ENCODE results near the gene ULK2.
"Not testable (repeated sequence)": the region's sequence is repeated elsewhere in the genome, so short reads cannot be mapped to it uniquely, and the experiment has no call there.

ULK2 gene

DNA sequence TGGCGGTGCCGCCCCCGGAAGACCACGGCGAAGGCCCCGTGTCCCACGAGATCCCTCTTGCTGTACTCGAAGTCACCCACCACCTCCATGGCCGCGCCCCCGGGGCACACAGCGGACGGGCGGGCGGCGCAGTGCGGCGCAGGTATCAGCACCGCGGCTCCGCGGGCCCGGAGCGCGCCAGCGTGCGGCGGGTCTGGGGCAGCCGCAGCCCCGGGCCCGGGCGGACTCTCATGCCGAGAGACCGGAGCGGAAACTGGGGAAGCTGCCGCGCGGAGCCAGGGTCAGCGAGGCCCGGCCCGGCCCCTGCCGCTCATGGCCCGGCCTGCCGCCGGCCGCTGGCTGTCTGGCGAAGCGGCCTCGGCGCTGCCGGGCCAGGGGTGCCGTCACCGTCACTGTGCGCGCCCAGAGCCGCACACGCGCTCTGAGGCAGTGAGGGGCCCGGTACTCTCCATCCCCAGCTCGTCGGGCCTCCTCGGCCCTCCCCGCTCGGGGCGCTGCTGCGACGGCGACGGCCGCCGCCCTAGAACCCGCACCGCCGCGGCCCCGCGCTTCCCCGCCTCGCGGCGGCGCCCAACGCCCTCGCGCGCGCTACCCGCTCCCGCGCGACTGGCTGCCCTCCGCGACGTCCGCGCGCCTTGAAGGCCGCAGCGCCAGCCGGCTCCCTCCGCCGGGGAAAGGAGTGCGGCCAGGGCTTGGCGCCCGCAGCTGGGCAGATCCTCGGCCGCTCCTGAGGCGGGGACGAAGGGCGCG, at the start of gene ULK2:
ULK2 (minus strand) TSS at position 608 of the 750 bp plus-strand sequence; CDS start at position 89, 519 bp downstream.
- peak; percentile 58 for DNase-seq

DNA sequence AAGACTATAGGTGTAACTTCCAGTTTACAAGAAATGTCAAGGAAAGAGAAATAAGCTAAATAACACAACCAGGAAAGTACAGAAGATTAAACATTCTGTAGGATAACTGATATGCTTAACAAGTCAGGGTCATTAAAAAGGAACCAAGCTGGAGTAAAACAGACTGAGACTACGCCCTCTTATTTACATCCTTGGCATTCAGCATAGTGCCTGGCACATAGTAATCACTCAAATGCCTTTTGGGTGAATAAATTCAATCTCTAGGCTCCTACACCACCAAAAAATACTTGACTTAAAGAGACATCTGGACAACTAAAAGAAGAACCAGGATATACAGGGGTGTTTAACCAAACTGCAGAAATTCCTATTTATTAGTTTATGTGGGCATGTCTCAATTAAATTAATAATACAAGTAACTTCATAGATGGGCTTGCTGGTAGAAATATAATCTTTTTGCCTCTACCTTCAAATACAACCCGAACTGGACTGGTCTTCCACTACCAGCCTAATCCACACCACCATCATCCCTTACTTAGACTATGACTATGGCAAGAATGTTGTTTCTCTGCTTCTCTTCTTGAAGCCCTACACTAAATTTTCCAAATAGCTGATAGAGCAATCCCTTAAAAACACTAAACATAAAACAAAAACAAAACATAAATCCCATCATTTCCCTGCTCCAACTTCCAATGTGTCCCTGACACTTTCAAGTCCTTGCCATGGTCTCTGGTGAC, 47.7 kb upstream of the ULK2 start:
- DNase-seq, result no peak

DNA sequence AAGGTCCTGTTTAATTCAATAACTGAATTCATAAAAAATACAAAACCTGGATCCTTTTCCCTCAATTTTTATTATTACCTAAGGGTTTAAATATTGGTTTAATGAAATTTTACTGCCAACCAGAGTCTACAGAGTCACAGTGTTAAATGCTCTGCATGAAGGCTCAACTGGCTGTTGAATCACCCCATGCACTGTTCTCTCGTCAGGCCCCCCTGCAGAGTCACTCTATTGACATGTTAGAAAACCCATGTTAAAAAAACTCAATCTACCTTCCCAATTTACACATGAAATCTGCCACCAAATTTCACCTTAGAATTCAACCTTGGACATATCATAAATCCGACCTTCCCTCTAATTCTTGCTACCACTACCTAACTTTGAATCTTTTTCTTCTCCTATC, 43.3 kb upstream of the ULK2 start:
- no peak for DNase-seq

DNA sequence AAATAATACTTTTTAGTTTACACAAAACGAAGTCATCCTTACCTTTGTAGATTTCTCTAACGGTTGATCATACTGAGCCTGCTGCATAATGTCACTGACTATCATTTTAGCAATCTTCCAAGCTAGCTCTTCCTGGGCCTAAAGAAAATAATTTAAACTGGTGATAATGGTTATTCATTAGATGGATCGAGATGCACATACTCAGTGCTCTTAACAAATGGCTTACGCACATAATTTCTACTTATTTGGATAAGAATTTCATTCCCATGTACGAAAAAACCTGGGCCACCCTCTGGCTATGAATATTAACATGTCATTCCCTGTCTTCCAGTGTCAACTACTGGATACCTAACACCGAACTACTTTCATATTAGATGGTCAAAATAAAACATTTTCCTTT, 41.4 kb upstream of the ULK2 start:
- no peak for DNase-seq

DNA sequence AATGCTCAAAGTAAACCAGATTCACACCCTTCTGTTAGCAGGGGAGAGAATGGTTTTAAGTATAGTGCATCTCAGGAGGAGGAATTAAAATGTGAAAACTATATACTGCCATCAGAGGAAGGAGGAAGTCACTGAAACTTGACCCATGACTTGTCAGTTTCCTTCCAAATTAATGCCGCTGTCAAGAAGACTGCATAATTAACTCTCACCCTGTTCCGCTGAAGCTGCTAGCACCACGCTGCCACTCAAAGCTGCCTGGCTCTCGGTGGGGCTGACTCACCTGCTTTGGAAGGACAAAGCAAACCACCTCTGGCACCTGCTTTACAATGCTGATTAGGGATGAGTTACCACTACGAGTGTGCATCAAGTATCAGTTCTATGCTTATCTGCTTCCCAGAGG, 37.8 kb upstream of the ULK2 start:
- peak; percentile 6 for DNase-seq

DNA sequence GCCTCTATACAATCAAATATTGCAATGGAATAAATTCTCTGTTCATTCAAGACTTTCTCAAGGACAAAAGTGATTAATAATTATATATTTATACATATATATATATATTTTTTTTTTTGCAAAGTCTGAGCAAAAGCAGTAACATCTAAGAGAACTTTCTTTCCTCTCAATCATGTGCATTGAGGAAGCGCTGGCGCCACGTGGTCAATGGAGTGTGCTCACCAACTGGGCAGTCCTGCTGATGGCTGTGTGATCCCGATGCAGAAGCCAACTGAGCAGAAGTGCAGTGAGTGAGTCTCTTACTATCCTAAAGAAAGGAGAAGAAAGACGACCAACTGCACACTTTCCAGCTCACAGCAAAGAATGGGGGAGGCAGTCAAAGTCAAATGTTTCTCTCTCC, 37.2 kb upstream of the ULK2 start:
- no peak for DNase-seq

DNA sequence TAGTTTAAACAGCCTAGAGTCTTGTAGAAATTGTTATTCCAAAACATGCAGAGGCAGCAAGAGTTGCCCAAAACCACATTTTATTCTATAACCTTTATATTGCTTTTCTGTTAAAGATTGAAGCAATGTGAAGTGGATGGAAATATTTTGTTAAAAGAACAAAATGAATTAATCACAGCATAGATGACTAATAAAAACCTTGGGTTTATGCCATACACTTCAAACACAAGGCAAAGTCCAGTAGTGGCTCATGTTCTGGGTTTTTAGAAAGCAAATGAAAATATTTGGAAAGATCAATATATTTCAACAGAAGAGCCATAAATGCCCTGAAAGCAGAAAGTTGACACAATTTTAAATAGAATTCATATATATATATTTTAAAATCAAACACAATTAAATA, 36.7 kb upstream of the ULK2 start:
- DNase-seq, result no peak

DNA sequence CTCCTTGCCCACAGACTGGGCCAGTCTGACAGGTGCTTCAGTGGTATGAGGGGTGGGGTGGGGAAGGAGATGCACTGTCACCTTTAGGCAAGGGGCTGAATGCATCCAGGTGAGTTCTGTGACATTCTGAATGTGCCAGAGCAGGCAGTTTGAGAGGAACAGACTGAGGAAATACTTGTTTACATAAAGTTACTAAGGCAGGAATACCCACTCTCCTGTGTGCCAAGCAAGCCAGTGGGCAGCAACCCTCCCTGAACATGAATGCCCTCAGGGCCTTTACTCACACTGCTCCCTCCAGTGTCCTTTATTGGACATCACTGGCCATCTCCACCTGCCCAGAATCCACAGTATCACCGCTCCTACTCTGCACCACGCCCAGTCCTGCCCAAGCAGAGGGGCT, 33.1 kb upstream of the ULK2 start:
- no peak for DNase-seq

DNA sequence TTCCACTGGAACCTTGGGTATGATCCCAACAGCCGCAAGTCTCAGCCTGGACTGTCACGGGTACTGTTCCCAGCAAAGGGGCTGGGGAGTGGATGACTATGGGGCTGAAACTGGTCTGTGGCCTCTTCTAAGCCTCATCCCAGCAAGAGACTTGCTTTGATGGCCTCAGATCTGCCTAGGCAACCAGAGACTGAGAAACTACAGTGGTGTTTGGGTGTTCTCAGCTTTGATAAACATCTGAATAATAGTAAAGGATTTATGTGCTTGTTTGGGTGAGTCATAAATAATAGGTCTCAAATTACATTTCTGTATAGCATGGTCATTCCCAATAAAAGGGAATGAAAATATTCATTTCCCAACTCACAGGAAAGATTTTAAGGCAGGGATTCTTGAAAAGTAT, 30.2 kb upstream of the ULK2 start:
- no peak for DNase-seq

DNA sequence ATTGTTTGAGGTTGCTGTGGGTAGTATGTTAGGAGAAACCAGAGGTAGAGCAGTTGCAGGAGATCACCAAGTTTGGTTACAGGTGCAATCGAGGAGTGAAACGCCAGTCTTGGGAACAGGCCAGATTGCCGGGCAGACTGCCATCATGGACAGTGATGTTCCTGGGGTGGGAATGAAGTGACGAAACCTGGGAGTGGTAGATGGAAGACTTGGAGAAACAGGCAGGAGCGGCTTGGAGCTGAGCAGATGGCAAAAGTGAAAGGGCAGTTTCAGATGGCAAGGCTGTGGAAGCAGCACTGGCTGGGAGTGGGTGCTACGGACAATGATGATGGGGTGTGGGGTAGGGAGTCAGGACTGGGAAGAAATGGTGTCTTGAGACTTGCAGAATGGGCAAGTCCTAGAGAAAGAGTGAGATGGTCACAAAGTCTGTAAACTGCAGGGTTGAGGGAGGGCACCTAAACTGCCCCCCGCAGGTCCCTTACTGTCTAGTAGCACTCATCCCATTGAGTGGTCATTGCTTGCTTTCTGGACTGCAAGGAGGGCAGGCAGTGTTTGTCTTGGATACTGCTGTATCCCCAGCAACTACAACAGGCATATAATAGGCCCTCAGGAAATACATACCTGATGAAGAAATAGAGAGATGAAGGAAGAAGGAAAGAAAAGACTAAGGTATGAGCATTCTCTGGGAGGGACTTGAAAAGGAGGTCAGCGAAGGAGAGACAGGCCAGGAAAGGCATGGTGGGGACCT, 29.5 kb upstream of the ULK2 start:
- DNase-seq, result peak; percentile 74

DNA sequence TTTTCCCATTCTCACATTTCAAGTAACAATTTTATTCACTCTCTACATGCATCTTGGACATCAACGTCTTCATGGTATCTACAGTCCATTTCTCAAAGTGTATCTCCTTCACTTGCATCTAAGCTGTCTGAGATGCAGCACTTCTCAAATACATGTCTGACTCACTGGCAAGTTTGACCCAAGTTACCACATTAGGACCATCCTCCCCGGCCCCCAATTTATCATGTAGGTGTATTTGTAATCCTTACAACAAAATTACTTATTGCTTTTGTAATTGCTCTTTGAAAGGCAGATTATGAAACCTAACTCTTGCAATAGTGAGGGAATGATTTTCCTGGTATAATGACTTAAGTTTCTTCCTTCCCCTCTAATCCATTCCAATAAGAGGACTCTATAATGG, 28.9 kb upstream of the ULK2 start:
- no peak for DNase-seq

DNA sequence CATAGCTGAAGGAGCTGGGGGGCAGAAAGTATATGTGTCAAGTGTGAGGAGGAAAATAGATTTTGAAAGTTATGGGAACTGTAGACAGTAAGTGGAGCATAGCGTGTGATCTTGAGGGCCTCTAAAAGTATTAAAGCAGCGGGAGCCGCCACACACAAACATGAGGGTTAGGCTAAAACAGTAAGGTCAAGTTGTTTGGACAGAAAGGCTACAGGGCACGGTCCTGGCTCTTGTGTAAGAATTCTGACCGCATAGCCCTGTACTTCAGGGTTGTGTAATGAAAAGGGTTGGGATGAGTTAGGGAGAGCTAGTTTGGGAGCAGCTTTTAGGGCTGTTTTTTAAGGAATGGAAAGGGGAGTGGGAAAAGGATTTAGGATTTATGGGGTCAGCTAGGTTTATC, 22.8 kb upstream of the ULK2 start:
- not testable (repeated sequence) for DNase-seq

DNA sequence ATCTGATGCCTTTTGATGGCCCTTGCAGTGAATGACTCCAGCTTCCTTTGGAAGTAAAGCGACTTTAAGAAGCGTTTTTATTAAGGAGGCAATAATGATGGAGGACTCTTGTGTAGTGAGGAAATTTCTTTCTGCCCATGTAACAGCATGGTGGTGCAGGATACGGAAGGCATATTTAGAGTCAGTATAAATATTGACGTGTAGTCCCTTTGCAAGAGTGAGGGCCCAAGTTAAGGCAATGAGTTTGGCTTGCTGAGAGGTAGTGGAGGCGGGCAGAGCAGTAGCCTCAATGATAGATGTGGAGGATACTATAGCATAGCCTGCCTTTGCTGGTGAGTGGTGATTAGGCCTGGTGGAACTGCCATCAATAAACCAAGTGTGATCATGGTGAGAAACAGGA, 22.3 kb upstream of the ULK2 start:
- not testable (repeated sequence) for DNase-seq

DNA sequence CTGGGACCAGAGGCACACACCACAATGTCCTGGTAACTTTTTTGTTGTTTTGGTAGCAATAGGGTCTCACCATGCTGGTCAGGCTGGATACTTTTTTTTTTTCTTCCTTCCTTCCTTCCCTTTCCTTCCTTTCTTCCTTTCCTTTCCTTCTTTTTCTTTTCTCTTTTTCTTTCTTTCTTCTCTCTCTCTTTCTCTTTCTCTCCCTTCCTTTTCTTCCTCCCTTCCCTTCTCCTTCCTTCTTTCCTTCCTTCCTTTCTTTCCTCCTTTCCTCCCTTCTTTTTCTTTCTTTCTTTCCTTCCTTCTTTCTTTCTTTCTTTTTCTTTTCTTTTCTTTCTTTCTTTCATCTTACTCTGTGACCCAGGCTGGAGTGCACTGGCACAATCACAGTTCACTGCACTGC, 18.4 kb upstream of the ULK2 start:
- DNase-seq, result no peak

DNA sequence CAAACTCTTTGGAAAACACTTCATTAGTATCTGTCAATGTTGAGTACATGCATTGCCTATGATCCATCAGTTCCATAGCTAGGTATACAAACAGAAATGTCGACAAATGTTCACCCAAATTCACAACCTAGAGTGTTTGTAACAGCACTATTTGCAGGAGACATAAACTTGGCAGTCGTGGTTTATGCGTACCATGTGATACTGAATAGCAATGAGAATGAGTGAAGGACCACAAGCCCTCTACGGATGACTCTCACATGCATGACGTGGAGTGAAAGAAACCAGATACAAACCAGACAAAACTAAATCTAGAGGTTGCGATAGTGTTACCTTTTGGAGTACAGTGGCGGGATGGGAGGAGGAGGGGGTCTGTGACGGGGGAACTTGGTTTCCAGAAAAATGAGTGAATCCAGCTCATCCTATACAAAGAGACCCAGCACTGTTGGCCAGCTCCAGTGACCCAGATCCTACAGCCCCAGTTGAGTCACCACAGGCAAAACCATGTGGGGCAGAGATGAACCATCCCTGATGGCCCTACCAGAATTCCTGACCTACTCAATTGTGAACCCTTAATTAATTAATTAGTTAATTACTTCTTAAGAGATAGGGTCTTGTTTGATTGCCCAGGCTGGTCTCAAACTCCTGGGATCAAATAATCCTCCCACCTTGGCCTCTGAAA, 15.9 kb upstream of the ULK2 start:
- no peak for DNase-seq

DNA sequence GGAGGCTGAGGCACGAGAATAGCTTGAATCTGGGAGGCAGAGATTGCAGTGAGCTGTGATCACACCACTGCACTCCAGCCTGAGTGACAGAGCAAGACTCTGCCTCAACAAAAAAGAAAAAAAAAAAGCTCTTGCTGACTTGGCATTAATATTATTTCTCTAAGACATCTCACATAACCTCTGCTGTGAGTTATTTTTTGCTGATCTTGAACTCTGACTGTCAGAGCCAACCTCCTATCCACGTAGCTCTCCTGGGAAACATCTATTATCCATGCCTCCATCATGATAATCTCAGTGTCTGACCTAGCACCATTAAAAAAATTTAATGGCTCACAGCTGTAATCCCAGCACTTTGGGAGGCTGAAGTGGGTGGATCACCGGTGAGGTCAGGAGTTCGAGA, 12.7 kb upstream of the ULK2 start:
- no peak for DNase-seq

DNA sequence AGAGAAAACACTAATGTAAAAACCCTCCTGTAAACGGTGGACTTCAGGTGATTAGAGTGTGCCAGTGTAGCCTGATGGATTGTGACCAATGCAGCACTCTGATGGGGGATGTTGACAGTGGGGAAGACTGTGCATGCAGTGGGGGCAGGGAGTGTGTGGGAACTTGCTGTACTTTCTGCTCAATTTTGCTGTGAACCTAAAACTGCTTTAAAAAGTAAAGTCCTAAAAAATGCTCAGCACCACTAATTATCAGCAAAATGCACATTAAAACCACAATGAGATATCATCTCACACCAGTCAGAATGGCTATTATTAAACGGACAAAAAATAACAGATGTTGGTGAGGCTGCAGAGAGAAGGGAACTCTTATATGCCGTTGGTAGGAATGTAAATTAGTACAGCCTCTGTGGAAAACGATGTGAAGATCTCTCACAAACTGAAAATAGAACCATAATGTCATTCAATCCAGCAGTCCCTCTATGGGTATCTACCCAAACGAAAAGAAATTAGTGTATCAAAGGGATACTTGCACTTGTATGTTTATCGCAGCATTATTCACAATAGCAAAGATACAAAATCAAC, 9.7 kb upstream of the ULK2 start:
- no peak for DNase-seq

DNA sequence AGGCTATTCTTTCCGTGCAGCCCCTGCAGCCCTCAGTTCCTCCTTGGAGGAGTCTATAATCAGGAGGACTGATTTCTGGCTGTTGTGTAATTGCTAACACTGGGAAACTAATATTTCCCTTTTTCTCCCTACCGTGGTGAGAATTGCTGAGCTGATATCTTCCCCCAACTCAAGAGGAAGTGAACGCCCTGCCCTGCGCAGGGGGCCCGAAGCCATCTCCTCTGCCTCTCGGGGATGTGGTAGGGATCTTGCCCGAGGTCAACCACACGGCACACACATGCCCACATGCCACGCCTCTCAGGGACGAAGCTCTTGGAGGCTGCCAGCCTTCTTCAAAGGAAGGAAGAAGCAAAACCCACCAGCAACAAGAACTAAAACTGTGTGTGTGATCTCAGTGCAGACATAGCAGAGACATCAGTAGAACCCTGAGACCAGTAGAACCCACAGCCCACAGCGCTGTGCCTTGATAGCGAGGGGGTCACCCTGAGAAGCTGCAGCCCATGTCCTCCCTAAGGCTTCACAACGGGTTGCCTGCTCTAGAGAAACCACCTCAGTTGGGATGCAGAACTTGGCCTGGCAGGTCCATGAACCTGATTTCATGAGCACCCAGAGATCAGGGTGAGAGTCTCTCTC, 8.9 kb upstream of the ULK2 start:
- DNase-seq, result no peak

DNA sequence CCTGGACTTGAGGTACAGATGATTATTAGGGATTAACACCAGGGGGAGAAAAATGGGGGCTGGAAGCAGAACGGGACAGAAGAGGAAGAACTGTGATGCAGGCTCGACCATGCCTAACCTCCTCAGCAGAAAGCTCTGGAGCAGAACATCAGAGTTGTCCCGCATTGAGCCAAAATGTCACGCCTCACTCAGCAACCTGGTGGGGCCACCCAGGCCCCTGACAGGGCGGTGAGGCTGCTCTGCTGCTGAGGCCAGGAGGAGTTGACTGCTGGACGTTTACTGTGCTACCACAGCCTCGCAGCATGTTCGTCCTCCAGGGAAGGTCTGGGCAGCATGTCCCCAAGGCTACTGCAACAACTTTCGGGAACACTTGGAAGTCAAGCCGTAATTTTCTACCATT, 6.5 kb upstream of the ULK2 start:
- DNase-seq, result no peak

DNA sequence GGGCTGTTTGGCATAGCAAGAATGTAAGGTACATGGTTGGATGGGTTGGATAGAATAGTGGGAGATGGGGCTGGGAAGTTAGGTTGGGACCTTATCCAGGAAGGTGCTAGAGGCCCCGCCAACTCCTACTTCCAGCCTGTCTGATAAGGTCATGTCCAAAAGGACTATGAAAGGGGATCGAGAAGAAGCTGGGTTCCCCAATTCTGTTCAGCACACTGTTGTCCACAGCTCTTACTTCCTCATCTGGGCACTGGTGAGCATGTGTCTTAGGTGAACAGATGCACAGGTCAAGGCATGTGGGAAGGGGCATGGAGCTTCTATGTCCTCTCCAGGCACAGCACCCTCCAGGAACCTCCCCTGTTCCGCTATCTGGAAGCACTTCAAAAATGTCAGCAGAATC, 5.6 kb upstream of the ULK2 start:
- no peak for DNase-seq

DNA sequence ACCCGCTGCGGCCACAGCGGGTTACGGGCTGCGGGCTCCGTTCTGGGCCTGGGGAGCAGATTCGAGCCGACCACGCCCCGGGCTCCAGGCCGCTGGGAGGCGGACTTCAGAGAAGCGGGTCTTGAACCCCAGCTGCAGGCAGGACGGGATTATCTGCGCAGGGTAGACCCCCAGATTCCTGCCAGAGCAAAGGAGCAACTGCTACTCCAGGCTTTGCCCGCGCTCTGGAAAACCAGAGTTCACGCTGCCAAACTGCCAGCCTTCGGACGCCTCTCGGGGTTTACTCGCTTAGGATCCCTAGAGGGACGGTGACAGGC, 301 bp upstream of the ULK2 start:
- DNase-seq, result no peak

DNA sequence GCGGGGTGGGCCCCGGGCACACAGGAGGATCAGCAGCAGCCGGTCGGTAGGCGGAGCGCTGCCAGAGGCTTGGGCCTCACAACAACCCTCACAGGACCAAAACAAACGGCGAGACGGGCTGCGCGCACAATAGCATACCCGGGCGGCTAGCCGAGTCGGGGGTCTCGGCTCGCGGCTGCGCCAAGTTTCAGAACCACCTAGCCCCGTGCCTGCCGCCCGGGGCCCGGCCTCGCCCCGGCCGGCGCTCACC, 732 bp downstream of the ULK2 start:
- peak; percentile 59 for DNase-seq

DNA sequence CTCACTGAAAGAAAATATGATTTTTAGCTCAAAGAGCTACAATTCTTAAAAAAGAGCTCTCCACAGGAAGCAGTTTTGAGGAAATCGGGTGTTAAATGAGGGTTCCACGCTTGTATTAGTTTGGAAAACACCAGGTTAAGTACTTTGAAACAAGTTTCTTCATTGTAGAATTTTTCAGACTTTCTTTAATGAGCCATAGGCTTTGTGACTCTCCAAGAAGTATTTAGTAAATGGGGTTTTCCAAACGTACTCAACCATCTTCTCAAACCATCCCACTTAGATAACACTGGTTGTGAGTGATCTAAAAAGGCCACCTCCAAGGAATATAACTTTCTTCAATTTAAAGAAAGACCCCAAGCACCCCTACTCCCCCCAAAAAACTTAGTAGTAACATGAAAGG, 2.7 kb downstream of the ULK2 start:
- DNase-seq, result no peak

All from NCI-H1105 treated with DMSO at 0.1 percent for 48 hours (cell line).